PC-9 (cell line): ENCODE results near the gene RGS19.

Experiments used
- CTCF ChIP-seq: fragments of 200-600 bp; sonication (generic); conservative IDR thresholded peaks from 2 replicates; pipeline ENCODE4 v1.6.1; 2017; ENCODE audit warnings: mixed run types, antibody characterized with exemption, mild to moderate bottlenecking, moderate library complexity
- EZH2 ChIP-seq: fragments of 200-600 bp; sonication (generic); IDR thresholded peaks from 2 replicates; pipeline ENCODE4 v1.8.0; 2017; ENCODE audit warnings: antibody characterized with exemption, low read depth

- TF ChIP-seq CTCF (no peak), EZH2 (no peak)
Measured at GRCh38 chr20:64052326-64052722, 27.0 kb downstream of the RGS19 start.
